WTC11 (cell line): ENCODE data around the gene SLC37A1. TPM values are rescaled to one million over a fixed set of nuclear protein-coding genes. Genes with fewer than 3 reads are reported as not detected.

Experiments used
- ATAC-seq: fragments of 200-7000 bp; cut with Tn5 transposase; 2 replicates; pipeline ENCODE4 v1.10.0; 2021; ENCODE audit warnings: mild to moderate bottlenecking, moderate library complexity
- CTCF ChIA-PET: fragments of 300-600 bp; sonication (Branson Sonifier 250); formaldehyde crosslinking; loops from one replicate; lab custom pipeline; 2021; ENCODE audit warnings: antibody characterized with exemption; lab: Charles Lee
- POLR2A ChIA-PET: fragments of 350-600 bp; sonication (Branson Sonifier 250); formaldehyde crosslinking; loops from one replicate; lab custom pipeline; 2021; ENCODE audit warnings: antibody characterized with exemption; lab: Charles Lee
- DNase-seq: peaks from one replicate; pipeline ENCODE4 v3.0.0; 2021; ENCODE audit warnings: low spot score
- H3K27ac Mint-ChIP-seq: 2 replicates; pipeline ENCODE4 v1.8.0; 2021; ENCODE audit warnings: mixed read lengths
- H3K27me3 Mint-ChIP-seq: 2 replicates; pipeline ENCODE4 v1.8.0; 2021; ENCODE audit warnings: low read depth, mild to moderate bottlenecking, moderate library complexity, mixed read lengths
- H3K36me3 Mint-ChIP-seq: 2 replicates; pipeline ENCODE4 v1.8.0; 2021; ENCODE audit warnings: mixed read lengths
- H3K4me1 Mint-ChIP-seq: 2 replicates; pipeline ENCODE4 v1.8.0; 2022; ENCODE audit warnings: mixed read lengths
- H3K4me3 Mint-ChIP-seq: 2 replicates; pipeline ENCODE4 v1.8.0; 2021; ENCODE audit warnings: mild to moderate bottlenecking, moderate library complexity, mixed read lengths
- H3K9me3 Mint-ChIP-seq: 2 replicates; pipeline ENCODE4 v1.8.0; 2021; ENCODE audit warnings: mixed read lengths
- ATF1 ChIP-seq: sonication (generic); formaldehyde crosslinking; IDR thresholded peaks from 2 replicates; pipeline ENCODE4 v1.8.1; 2023; ENCODE audit warnings: mild to moderate bottlenecking, moderate library complexity, missing genetic modification reagents
- ATF6 ChIP-seq: sonication (generic); formaldehyde crosslinking; IDR thresholded peaks from 2 replicates; pipeline ENCODE4 v1.8.1; 2023; ENCODE audit warnings: mild to moderate bottlenecking, missing genetic modification reagents
- CREB1 ChIP-seq: sonication (generic); formaldehyde crosslinking; IDR thresholded peaks from 2 replicates; pipeline ENCODE4 v1.8.0; 2023; ENCODE audit warnings: mild to moderate bottlenecking, missing genetic modification reagents
- E2F5 ChIP-seq: sonication (generic); formaldehyde crosslinking; IDR thresholded peaks from 2 replicates; pipeline ENCODE4 v1.8.1; 2022; ENCODE audit warnings: mild to moderate bottlenecking, moderate library complexity, missing genetic modification reagents
- ESRRA ChIP-seq: sonication (generic); formaldehyde crosslinking; IDR thresholded peaks from 2 replicates; pipeline ENCODE4 v1.8.1; 2022; ENCODE audit warnings: mild to moderate bottlenecking, missing genetic modification reagents, borderline replicate concordance
- FOXJ3 ChIP-seq: sonication (generic); formaldehyde crosslinking; IDR thresholded peaks from 2 replicates; pipeline ENCODE4 v1.9.0; 2021; ENCODE audit warnings: missing genetic modification reagents, mild to moderate bottlenecking, borderline replicate concordance
- FOXP4 ChIP-seq: sonication (generic); formaldehyde crosslinking; IDR thresholded peaks from 2 replicates; pipeline ENCODE4 v1.8.0; 2022; ENCODE audit warnings: mild to moderate bottlenecking, missing genetic modification reagents
- IRF1 ChIP-seq: sonication (generic); formaldehyde crosslinking; IDR thresholded peaks from 2 replicates; pipeline ENCODE4 v1.8.0; 2023; ENCODE audit warnings: missing genetic modification reagents
- JAZF1 ChIP-seq: fragments of 250-450 bp; sonication (Bioruptor Pico); IDR thresholded peaks from 2 replicates; pipeline ENCODE4 v1.9.0; 2021; ENCODE audit warnings: moderate library complexity, mild to moderate bottlenecking, inconsistent platforms
- JUN ChIP-seq: sonication (generic); formaldehyde crosslinking; IDR thresholded peaks from 2 replicates; pipeline ENCODE4 v1.8.0; 2023; ENCODE audit warnings: mild to moderate bottlenecking, missing genetic modification reagents
- KAT7 ChIP-seq: sonication (generic); formaldehyde crosslinking; IDR thresholded peaks from 2 replicates; pipeline ENCODE4 v1.8.1; 2023; ENCODE audit warnings: missing genetic modification reagents, mild to moderate bottlenecking, borderline replicate concordance
- MXD4 ChIP-seq: fragments of 250-450 bp; sonication (Bioruptor Pico); IDR thresholded peaks from 2 replicates; pipeline ENCODE4 v1.8.0; 2021; ENCODE audit warnings: mild to moderate bottlenecking, moderate library complexity, borderline replicate concordance
- MYBL2 ChIP-seq: sonication (generic); formaldehyde crosslinking; IDR thresholded peaks from 2 replicates; pipeline ENCODE4 v1.8.1; 2023; ENCODE audit warnings: mild to moderate bottlenecking, moderate library complexity, missing genetic modification reagents
- NFATC4 ChIP-seq: fragments of 250-450 bp; sonication (Bioruptor Pico); IDR thresholded peaks from 2 replicates; pipeline ENCODE4 v1.9.0; 2021; ENCODE audit warnings: mild to moderate bottlenecking
- NFE2L1 ChIP-seq: sonication (generic); formaldehyde crosslinking; IDR thresholded peaks from 2 replicates; pipeline ENCODE4 v1.8.1; 2023; ENCODE audit warnings: missing genetic modification reagents
- SMAD3 ChIP-seq: sonication (generic); formaldehyde crosslinking; IDR thresholded peaks from 2 replicates; pipeline ENCODE4 v1.8.0; 2022; ENCODE audit warnings: missing genetic modification reagents, mild to moderate bottlenecking, borderline replicate concordance
- SMAD4 ChIP-seq: sonication (generic); formaldehyde crosslinking; IDR thresholded peaks from 2 replicates; pipeline ENCODE4 v1.8.0; 2022; ENCODE audit warnings: mild to moderate bottlenecking, missing genetic modification reagents
- TP53 ChIP-seq: sonication (generic); formaldehyde crosslinking; IDR thresholded peaks from 2 replicates; pipeline ENCODE4 v1.8.1; 2023; ENCODE audit warnings: mild to moderate bottlenecking, missing genetic modification reagents
- ZMAT4 ChIP-seq: fragments of 250-450 bp; sonication (Bioruptor Pico); IDR thresholded peaks from 2 replicates; pipeline ENCODE4 v1.9.0; 2021; ENCODE audit warnings: mild to moderate bottlenecking
- ZNF219 ChIP-seq: sonication (generic); formaldehyde crosslinking; IDR thresholded peaks from 2 replicates; pipeline ENCODE4 v1.8.0; 2023; ENCODE audit warnings: missing genetic modification reagents, mild to moderate bottlenecking, borderline replicate concordance
- ZNF281 ChIP-seq: sonication (generic); formaldehyde crosslinking; IDR thresholded peaks from 2 replicates; pipeline ENCODE4 v1.8.0; 2023; ENCODE audit warnings: mild to moderate bottlenecking, missing genetic modification reagents
- ZNF671 ChIP-seq: fragments of 250-450 bp; sonication (Bioruptor Pico); IDR thresholded peaks from 2 replicates; pipeline ENCODE4 v1.8.0; 2021; ENCODE audit warnings: mild to moderate bottlenecking
- total RNA-seq: library from RNA; stranded (reverse); gene quantifications from 3 replicates; pipeline ENCODE4 v1.2.3, GENCODE V29; 2021

Gene SLC37A1
- total RNA-seq, 1 experiment from 2014 or later, result 22.7 TPM

- TF ChIP-seq ZNF281, result no peak
- TF ChIP-seq SMAD3, result no peak
- TF ChIP-seq FOXJ3 (CRISPR knock-in tag), result no peak
These were observed 41.1 kb upstream of the SLC37A1 start (continued) for GRCh38 chr21:42472521-42472920.

GRCh38 chr21:42473498-42474042 lies 40.1 kb upstream of the SLC37A1 start:
- no peak for ATAC-seq
- ChIA-PET CTCF (interaction anchor here (0.8 kb wide), 1 partner anchor 24 kb away, joined by 3 read pairs; no protein-coding TSS in a partner anchor), POLR2A (no interaction called here)
- Mint-ChIP-seq H3K27me3 (no peaks in the 10 kb centered on the region), H3K27ac (no peak overlapping the region), H3K9me3 (no peaks in the 10 kb centered on the region), H3K4me3 (no peak overlapping the region), H3K36me3 (no peaks in the 10 kb centered on the region), H3K4me1 (peaks cover 17% of the 10 kb centered on the region)
- no peak for TF ChIP-seq ZMAT4
- TF ChIP-seq FOXP4 (CRISPR knock-in tag), result no peak
- TF ChIP-seq ATF1 (CRISPR knock-in tag), result no peak
- no peak for TF ChIP-seq NFE2L1 (CRISPR knock-in tag)
- no peak for TF ChIP-seq NFATC4 (CRISPR knock-in tag)
- no peak for TF ChIP-seq JUN (CRISPR knock-in tag)
- TF ChIP-seq ATF6, result no peak
- no peak for TF ChIP-seq ZNF219
- no peak for TF ChIP-seq TP53 (CRISPR knock-in tag)
- TF ChIP-seq MXD4 (CRISPR knock-in tag), result no peak
- TF ChIP-seq CREB1 (CRISPR knock-in tag), result no peak
- TF ChIP-seq ZNF671 (CRISPR knock-in tag), result no peak
- TF ChIP-seq E2F5, result no peak
- no peak for TF ChIP-seq JAZF1 (CRISPR knock-in tag)
- TF ChIP-seq SMAD4 (CRISPR knock-in tag), result no peak
- TF ChIP-seq KAT7 (CRISPR knock-in tag), result no peak
- TF ChIP-seq ESRRA (CRISPR knock-in tag), result no peak
- TF ChIP-seq MYBL2 (CRISPR knock-in tag), result no peak
- no peak for TF ChIP-seq IRF1 (CRISPR knock-in tag)
- no peak for DNase-seq
